IMR-90 (cell line): ENCODE measurements around the gene PROSER2. TPM values are rescaled to one million over a fixed set of nuclear protein-coding genes. Genes with fewer than 3 reads are reported as not detected.
A peak's percentile ranks its signal among the peaks of the same experiment; 100 is the strongest.

Experiments used
- ATAC-seq: fragments of 200-7000 bp; cut with Tn5 transposase; 2 replicates; pipeline ENCODE4 v1.9.1; 2020; ENCODE audit warnings: low read depth, mild to moderate bottlenecking, moderate library complexity
- BruUV-seq: library from RNA; stranded (reverse); fragments of 400-500 nt; replicated peaks from 2 replicates; lab custom pipeline; 2021; lab: Mats Ljungman, UMichigan
- CTCF ChIA-PET: fragments of 300-600 bp; formaldehyde crosslinking; extraction: SDS; loops from one replicate; lab custom pipeline; 2021; ENCODE audit warnings: antibody characterized with exemption; lab: Yijun Ruan, JAX
- POLR2A ChIA-PET: fragments of 300-600 bp; sonication (Branson Sonifier 250); formaldehyde crosslinking; loops from one replicate; lab custom pipeline; 2022; ENCODE audit warnings: antibody characterized with exemption; ENCODE audit not compliant: unreplicated experiment; lab: Charles Lee
- DNase-seq: peaks from one replicate; pipeline ENCODE4 v3.0.0; 2013
- H2AFZ ChIP-seq: replicated peaks from 2 replicates; pipeline ENCODE3; 2013; ENCODE audit warnings: low read length, mild to moderate bottlenecking; ENCODE audit not compliant: poor library complexity
- H2AK5ac ChIP-seq: 2 replicates; pipeline ENCODE4 v1.6.1; 2013; ENCODE audit warnings: low read depth, low read length, inconsistent platforms
- H2AK9ac ChIP-seq: replicated peaks from 2 replicates; pipeline ENCODE3; 2013; ENCODE audit warnings: mild to moderate bottlenecking, low read depth, low read length, moderate library complexity; ENCODE audit not compliant: poor library complexity
- H2BK120ac ChIP-seq: 2 replicates; pipeline ENCODE4 v1.6.1; 2013; ENCODE audit warnings: low read depth, low read length, inconsistent platforms
- H2BK15ac ChIP-seq: 3 replicates; pipeline ENCODE4 v1.6.1; 2013; ENCODE audit warnings: low read depth, low read length, inconsistent platforms
- H2BK20ac ChIP-seq: 2 replicates; pipeline ENCODE4 v1.6.1; 2013; ENCODE audit warnings: low read depth, mild to moderate bottlenecking, inconsistent platforms, low read length, moderate library complexity
- H2BK5ac ChIP-seq: 2 replicates; pipeline ENCODE4 v1.6.1; 2013; ENCODE audit warnings: mild to moderate bottlenecking, low read depth, low read length, inconsistent platforms; ENCODE audit not compliant: poor library complexity, severe bottlenecking
- H3K14ac ChIP-seq: replicated peaks from 2 replicates; pipeline ENCODE4 v1.6.1; 2013; ENCODE audit warnings: low read depth, low read length, inconsistent platforms
- H3K18ac ChIP-seq: 2 replicates; pipeline ENCODE4 v1.6.1; 2013; ENCODE audit warnings: low read depth, low read length, control low read depth
- H3K23ac ChIP-seq: 2 replicates; pipeline ENCODE4 v1.6.1; 2013; ENCODE audit warnings: low read depth, low read length, inconsistent platforms
- H3K27ac ChIP-seq: 2 replicates; pipeline ENCODE4 v1.5.1; 2013; ENCODE audit warnings: mild to moderate bottlenecking, control low read depth, low read length; ENCODE audit not compliant: insufficient read depth
- H3K27me3 ChIP-seq: 2 replicates; pipeline ENCODE4 v1.6.1; 2013; ENCODE audit warnings: low read length; ENCODE audit not compliant: control insufficient read depth, insufficient read depth
- H3K36me3 ChIP-seq: 2 replicates; pipeline ENCODE4 v1.6.1; 2013; ENCODE audit warnings: low read length, mixed read lengths; ENCODE audit not compliant: control insufficient read depth, insufficient read depth
- H3K4ac ChIP-seq: 2 replicates; pipeline ENCODE4 v1.6.1; 2013; ENCODE audit warnings: low read depth, low read length, inconsistent platforms
- H3K4me1 ChIP-seq: 2 replicates; pipeline ENCODE4 v1.6.1; 2013; ENCODE audit warnings: low read length, mixed read lengths; ENCODE audit not compliant: control insufficient read depth, insufficient read depth
- H3K4me2 ChIP-seq: 2 replicates; pipeline ENCODE4 v1.6.1; 2013; ENCODE audit warnings: low read depth, mild to moderate bottlenecking, control low read depth, low read length, moderate library complexity
- H3K4me3 ChIP-seq: 2 replicates; pipeline ENCODE4 v1.5.1; 2013; ENCODE audit warnings: low read depth, mild to moderate bottlenecking, control low read depth, low read length, moderate library complexity; ENCODE audit not compliant: insufficient read depth
- H3K56ac ChIP-seq: 2 replicates; pipeline ENCODE4 v1.6.1; 2013; ENCODE audit warnings: low read length, inconsistent platforms; ENCODE audit not compliant: insufficient read depth; ENCODE audit errors: extremely low read depth
- H3K79me1 ChIP-seq, 2 experiments: 2 replicates each; pipeline ENCODE4 v1.6.1; 2013; ENCODE audit warnings: low read length in 2 of 2, inconsistent platforms in 1 of 2, low read depth in 1 of 2
- H3K9ac ChIP-seq: 2 replicates; pipeline ENCODE4 v1.6.1; 2013; ENCODE audit warnings: low read depth, low read length, control low read depth
- H3K9me1 ChIP-seq: 2 replicates; pipeline ENCODE4 v1.6.1; 2013; ENCODE audit warnings: low read length, inconsistent platforms; ENCODE audit not compliant: insufficient read depth
- H3K9me3 ChIP-seq: 2 replicates; pipeline ENCODE4 v1.6.1; 2013; ENCODE audit warnings: low read length; ENCODE audit not compliant: control insufficient read depth, insufficient read depth
- H4K20me1 ChIP-seq: 2 replicates; pipeline ENCODE4 v1.6.1; 2013; ENCODE audit warnings: low read length, inconsistent platforms; ENCODE audit not compliant: insufficient read depth
- H4K5ac ChIP-seq: 2 replicates; pipeline ENCODE4 v1.6.1; 2013; ENCODE audit warnings: mild to moderate bottlenecking, low read depth, low read length, control low read depth
- H4K8ac ChIP-seq, 2 experiments: 2 replicates each; pipeline ENCODE4 v1.6.1; 2013; ENCODE audit warnings: low read depth in 2 of 2, low read length in 2 of 2, control low read depth in 1 of 2, inconsistent platforms in 1 of 2
- H4K91ac ChIP-seq: 2 replicates; pipeline ENCODE4 v1.6.1; 2013; ENCODE audit warnings: low read depth, low read length, inconsistent platforms; ENCODE audit not compliant: insufficient read depth
- BHLHE40 ChIP-seq: fragments of 150-350 bp; IDR thresholded peaks from 2 replicates; pipeline ENCODE4 v1.6.1; 2016; ENCODE audit warnings: mild to moderate bottlenecking, low read depth, low read length
- CEBPB ChIP-seq: IDR thresholded peaks from 2 replicates; pipeline ENCODE4 v1.6.1; 2012; ENCODE audit warnings: low read depth, low read length, improper control_type of control experiment
- FOS ChIP-seq: fragments of 150-350 bp; IDR thresholded peaks from 2 replicates; pipeline ENCODE4 v1.6.1; 2016; ENCODE audit warnings: low read depth, low read length
- MAFK ChIP-seq: IDR thresholded peaks from 2 replicates; pipeline ENCODE4 v1.6.1; 2012; ENCODE audit warnings: low read depth, low read length, improper control_type of control experiment
- MAZ ChIP-seq: IDR thresholded peaks from 2 replicates; pipeline ENCODE4 v1.6.1; 2012; ENCODE audit warnings: low read depth, mild to moderate bottlenecking, low read length, improper control_type of control experiment, moderate library complexity, borderline replicate concordance
- MXI1 ChIP-seq: IDR thresholded peaks from 2 replicates; pipeline ENCODE4 v1.6.1; 2012; ENCODE audit warnings: low read depth, mild to moderate bottlenecking, low read length, moderate library complexity, borderline replicate concordance
- NFE2L2 ChIP-seq: fragments of 150-350 bp; IDR thresholded peaks from 2 replicates; pipeline ENCODE4 v1.6.1; 2016; ENCODE audit warnings: low read depth, mild to moderate bottlenecking, low read length
- POLR2A ChIP-seq: IDR thresholded peaks from 2 replicates; pipeline ENCODE4 v1.6.1; 2012; ENCODE audit warnings: mild to moderate bottlenecking, low read depth, low read length
- RAD21 ChIP-seq: IDR thresholded peaks from 2 replicates; pipeline ENCODE4 v1.6.1; 2012; ENCODE audit warnings: low read length, improper control_type of control experiment
- SMC3 ChIP-seq: fragments of 150-350 bp; IDR thresholded peaks from 2 replicates; pipeline ENCODE4 v1.6.1; 2016; ENCODE audit warnings: low read depth, mild to moderate bottlenecking, antibody characterized with exemption, low read length, moderate library complexity
- WGBS, 2 experiments: methylation state at CpG; one replicate each; pipeline versions ENCODE4 v1.1.5 to v1.1.7; 2013; ENCODE audit warnings: missing lambda C conversion rate in 2 of 2; ENCODE audit not compliant: insufficient read length in 1 of 2; ENCODE audit errors: extremely low coverage in 2 of 2; 5-methylcytosine and 5-hydroxymethylcytosine counted together
- dilution Hi-C: fragments of 300-500 bp; cut with HindIII; formaldehyde crosslinking; loops from one replicate; pipeline ENCODE4 v1.14.3; 2018; ENCODE audit warnings: low sequenced_read_pairs; ENCODE audit not compliant: unreplicated experiment
- in situ Hi-C: fragments of 300-500 bp; cut with MboI; formaldehyde crosslinking; loops from 3 replicates; pipeline ENCODE4 v1.14.3; 2019; ENCODE audit warnings: low sequenced_read_pairs, inconsistent platforms, mixed read lengths
- intact Hi-C: fragments of 100-400 bp; cut with micrococcal nuclease; formaldehyde crosslinking; loops from 2 replicates; pipeline ENCODE4 v1.10.0; 2022
- polyA plus RNA-seq, 3 experiments: library from polyadenylated mRNA; depleted of rRNA; stranded (reverse); fragments of >200 nt; gene quantifications; 2 replicates each; pipeline ENCODE4 v1.2.3, GENCODE V29; 2012; ENCODE audit warnings: low replicate concordance in 1 of 3
- total RNA-seq: library from RNA; depleted of rRNA; stranded (reverse); fragments of >200 nt; gene quantifications from 2 replicates; pipeline ENCODE4 v1.2.3, GENCODE V29; 2012
- TF ChIP-seq, protein P1 (sequence below): fragments of 150-350 bp; IDR thresholded peaks from 2 replicates; pipeline ENCODE4 v1.6.1; 2017; ENCODE audit warnings: mild to moderate bottlenecking, antibody characterized with exemption, low read length, low read depth

Gene PROSER2
- total and polyA plus RNA-seq, 2 of the 4 experiments (the other 2 are of a cell fraction) = 1.4 to 2.0 TPM

DNA sequence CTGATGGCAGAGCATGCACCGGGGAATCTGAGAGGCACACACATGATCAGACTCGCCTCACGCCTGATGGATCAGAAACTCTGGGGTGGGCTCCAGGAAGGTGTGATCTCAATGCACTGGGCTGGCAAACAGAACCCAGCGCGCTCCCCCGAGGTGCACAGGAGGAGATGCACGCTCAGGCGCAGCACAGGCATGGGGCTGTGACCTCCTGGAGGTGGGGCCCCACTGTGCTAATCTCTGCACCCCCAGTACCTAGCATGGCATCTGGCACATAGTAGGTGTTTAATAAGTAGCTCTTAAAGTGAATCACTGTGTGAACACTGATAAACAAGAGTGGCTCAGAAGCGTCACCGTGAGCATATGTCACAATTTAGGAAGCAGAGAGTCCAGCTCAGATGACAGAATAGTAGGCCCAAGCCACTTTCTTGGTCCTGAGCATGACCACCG, 57.9 kb downstream of the PROSER2 start:
- H3K23ac ChIP-seq = no peak overlapping the region
- intact Hi-C loops (no loop called here), in situ Hi-C loops (no loop called here), dilution Hi-C loops (no loop called here)
- 76% methylated on average over 4 of the region's 11 CpGs; no CpG with 5 or more reads in 1 of the 2 experiments for WGBS, 2 experiments
- H3K14ac ChIP-seq = peak overlapping the region; percentile 47
- H3K18ac ChIP-seq = no peak overlapping the region
- no peak overlapping the region for H4K5ac ChIP-seq
- no peak overlapping the region for H4K8ac ChIP-seq
- no peak overlapping the region for H2BK5ac ChIP-seq
- peaks cover 19% of the 10 kb centered on the region for H3K9me1 ChIP-seq
- H3K56ac ChIP-seq = no peak overlapping the region
- no peak overlapping the region for H4K91ac ChIP-seq
- 0 out of 2 replicates have a peak overlapping the region, but pooled peaks have one; percentile 25 for H2BK20ac ChIP-seq
- H3K9ac ChIP-seq = no peak overlapping the region
- ChIA-PET CTCF (no interaction called here), POLR2A (no interaction called here)
- H3K4me3 ChIP-seq = no peak overlapping the region
- H3K4ac ChIP-seq = no peak overlapping the region
- peak overlapping the region; percentile 21; the same call in 1 of the 2 replicates for H2BK120ac ChIP-seq
- H3K27me3 ChIP-seq = no peaks in the 10 kb centered on the region
- H2AFZ ChIP-seq = peak overlapping the region; percentile 58
- no peaks in the 10 kb centered on the region for H4K20me1 ChIP-seq
- no peak overlapping the region for H3K27ac ChIP-seq
- no peak overlapping the region for H2BK15ac ChIP-seq
- H3K36me3 ChIP-seq = no peaks in the 10 kb centered on the region
- H3K79me1 ChIP-seq = no peaks in the 10 kb centered on the region
- DNase-seq = no peak
- H3K4me1 ChIP-seq = peaks cover 8% of the 10 kb centered on the region
- H2AK5ac ChIP-seq = peak overlapping the region; percentile 65; the same call in 1 of the 2 replicates
- BruUV-seq = no TSS peak
- no peak overlapping the region for H3K4me2 ChIP-seq
- ATAC-seq = no peak
- TF ChIP-seq CEBPB (no peak), BHLHE40 (no peak), SMC3 (no peak), MXI1 (no peak), POLR2A (no peak), RAD21 (no peak), MAFK (no peak), FOS (no peak), NFE2L2 (no peak), MAZ (no peak)
- TF ChIP-seq, protein P1, sequence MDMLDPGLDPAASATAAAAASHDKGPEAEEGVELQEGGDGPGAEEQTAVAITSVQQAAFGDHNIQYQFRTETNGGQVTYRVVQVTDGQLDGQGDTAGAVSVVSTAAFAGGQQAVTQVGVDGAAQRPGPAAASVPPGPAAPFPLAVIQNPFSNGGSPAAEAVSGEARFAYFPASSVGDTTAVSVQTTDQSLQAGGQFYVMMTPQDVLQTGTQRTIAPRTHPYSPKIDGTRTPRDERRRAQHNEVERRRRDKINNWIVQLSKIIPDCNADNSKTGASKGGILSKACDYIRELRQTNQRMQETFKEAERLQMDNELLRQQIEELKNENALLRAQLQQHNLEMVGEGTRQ = no peak
- H3K9me3 ChIP-seq = no peaks in the 10 kb centered on the region
- no peak overlapping the region for H2AK9ac ChIP-seq
